HUDEP-2 (cell line): ENCODE results near the gene GIGYF1.
"Not testable (repeated sequence)": the region's sequence is repeated elsewhere in the genome, so short reads cannot be mapped to it uniquely, and the experiment has no call there.

Experiments
- DNase-seq, 76 experiments: peaks; one replicate each; lab custom pipeline; 2025; ENCODE audit not compliant: unreplicated experiment in 76 of 76; lab: John Stamatoyannopoulos, UW

The GIGYF1 gene

GRCh38 chr7:100673942-100674410 is 20.1 kb downstream of the GIGYF1 start:
- DNase-seq, result peak in 23 of 76 experiments; percentile 7 to 73 (median 40)

DNA sequence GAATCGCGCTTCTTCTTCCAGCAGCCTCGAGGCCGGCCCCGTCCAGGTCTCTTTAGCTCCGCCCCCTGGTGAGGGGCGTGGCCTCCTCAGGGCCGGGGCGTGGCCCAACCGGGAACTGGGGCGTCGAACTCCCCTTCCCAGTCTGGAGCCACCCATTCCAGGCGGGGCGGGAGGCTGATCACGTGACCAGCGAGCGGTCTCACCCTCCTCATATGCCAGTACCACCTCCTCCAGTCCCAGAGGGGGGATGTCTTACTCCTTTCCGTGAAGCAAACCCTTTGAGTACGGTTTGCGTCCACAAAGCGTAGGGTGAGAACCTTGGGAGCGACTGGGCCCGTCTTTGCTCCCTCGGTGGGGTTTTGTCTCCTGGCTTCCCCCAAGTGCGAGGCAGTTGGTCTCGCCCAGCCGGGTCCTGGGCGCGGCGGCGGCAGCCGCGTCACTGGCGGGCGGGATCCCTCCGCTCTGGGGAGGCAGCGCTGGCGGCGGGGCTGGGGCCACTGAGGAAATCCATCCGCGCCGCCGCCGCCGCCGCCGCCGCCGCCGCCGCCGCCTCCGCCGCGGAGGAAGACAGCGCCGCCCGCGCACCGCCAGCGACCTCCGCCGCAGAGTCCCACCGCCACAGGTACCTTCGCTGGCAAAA is 20.6 kb downstream of the GIGYF1 start, which contains the start of gene GNB2:
Gene GNB2, plus strand, starts transcription at position 439 of the 640 bp plus-strand sequence. CDS start 2,526 bp downstream, outside the sequence.
- peak; percentile 86 to 100 (median 98) for DNase-seq

GRCh38 chr7:100671353-100672327 is 22.4 kb downstream of the GIGYF1 start:
- DNase-seq, result no peak

GRCh38 chr7:100670074-100670473 is 24.0 kb downstream of the GIGYF1 start:
- no peak for DNase-seq

GRCh38 chr7:100669106-100669505 is 24.9 kb downstream of the GIGYF1 start:
- DNase-seq, result not testable (repeated sequence)

DNA sequence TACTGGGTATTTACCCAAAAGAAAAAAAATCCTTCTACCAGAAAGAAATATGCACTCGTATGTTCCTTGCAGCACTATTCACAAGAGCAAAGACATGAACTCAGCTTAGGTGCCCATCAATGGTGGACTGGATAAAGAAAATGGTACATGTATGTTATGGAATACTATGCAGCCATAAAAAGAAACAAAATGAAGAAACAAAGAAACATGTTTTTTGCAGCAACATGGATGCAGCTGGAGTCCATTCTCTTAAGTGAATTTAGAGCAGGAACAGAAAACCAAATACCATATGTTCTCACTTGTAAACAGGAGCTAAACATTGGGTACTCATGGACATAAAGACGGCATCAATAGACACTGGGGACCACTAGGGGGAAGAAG is 26.0 kb downstream of the GIGYF1 start:
- DNase-seq, result no peak

DNA sequence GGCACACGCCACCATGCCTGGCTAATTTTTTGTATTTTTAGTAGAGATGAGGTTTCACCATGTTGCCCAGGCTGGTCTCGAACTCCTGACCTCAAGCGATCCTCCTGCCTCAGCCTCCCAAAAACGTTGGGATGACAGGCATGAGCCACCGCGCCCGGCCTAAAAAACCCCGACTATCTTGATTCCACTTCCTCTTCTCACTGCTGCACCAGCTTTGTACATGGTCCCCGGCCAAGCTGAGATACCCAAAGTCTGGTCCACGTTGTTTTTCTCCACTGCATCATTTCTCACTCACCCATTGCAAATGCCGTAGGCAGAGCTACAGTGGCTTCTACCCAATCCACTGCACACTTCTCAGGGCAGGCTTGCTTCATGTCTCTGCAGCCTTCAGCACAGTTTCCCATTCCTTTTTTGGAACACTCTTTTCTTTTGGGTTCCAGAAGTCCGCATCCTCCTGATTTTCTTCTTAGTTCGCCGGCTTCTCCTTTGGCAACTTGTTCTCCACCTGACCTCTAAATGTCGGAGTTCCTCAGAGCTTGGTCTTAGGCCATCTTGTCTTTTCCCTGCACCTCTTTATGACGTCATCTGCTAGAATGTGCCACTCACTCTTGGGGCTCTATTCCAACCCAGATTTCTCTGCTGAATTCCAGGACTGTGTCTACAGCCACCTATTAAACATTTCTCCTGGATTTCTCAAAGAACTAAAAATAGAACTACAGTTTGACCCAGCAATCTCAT is 26.6 kb downstream of the GIGYF1 start:
- DNase-seq, result no peak

GRCh38 chr7:100665168-100665726 is 28.8 kb downstream of the GIGYF1 start:
- no peak for DNase-seq

GRCh38 chr7:100662194-100662776 is 31.8 kb downstream of the GIGYF1 start:
- DNase-seq, result peak in 33 of 76 experiments; percentile 9 to 63 (median 32)

- peak in 61 of 76 experiments; percentile 6 to 80 (median 56) for DNase-seq
These were observed 38.0 kb downstream of the GIGYF1 start, which contains the start of gene ACTL6B for GRCh38 chr7:100655908-100656674. ACTL6B (minus strand) TSS chr7:100656448; CDS start chr7:100656354, 94 bp downstream.

- no peak for DNase-seq
These were observed 38.9 kb downstream of the GIGYF1 start for GRCh38 chr7:100654908-100655831.

DNA sequence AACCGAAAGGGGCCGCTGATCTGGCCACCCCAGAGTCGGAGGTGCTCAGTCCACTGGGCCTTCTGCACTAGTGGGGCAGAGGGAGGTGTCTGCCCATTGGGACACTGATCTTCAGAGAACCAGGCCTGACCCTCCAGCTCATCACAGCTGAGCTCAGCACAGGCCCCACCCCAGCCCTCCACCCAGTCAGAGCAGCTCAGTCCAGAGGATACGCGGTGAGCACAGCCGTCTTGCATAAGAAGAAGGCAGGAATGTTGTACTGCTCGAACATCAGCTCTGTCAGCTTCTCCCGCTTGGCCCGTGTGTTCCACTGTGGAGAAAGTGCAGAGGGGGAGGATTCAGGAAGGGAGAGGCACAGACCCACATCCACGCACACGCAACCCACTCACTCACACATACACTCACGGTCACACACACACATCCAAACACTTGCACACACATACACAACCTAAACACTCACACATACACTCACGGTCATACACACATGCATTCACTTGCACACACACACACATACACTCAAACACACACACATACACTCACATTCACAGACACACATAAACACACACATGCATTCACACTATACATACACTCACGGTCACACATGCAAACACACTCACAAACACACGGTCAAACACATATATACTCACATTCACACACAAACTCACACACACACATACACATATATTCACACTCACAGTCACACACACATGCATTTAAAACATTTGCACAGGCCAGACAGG is 44.1 kb downstream of the GIGYF1 start:
- DNase-seq, result no peak

- DNase-seq, result peak in 70 of 76 experiments; percentile 10 to 88 (median 74)
These were observed 51.5 kb downstream of the GIGYF1 start for GRCh38 chr7:100642534-100642907.

DNA sequence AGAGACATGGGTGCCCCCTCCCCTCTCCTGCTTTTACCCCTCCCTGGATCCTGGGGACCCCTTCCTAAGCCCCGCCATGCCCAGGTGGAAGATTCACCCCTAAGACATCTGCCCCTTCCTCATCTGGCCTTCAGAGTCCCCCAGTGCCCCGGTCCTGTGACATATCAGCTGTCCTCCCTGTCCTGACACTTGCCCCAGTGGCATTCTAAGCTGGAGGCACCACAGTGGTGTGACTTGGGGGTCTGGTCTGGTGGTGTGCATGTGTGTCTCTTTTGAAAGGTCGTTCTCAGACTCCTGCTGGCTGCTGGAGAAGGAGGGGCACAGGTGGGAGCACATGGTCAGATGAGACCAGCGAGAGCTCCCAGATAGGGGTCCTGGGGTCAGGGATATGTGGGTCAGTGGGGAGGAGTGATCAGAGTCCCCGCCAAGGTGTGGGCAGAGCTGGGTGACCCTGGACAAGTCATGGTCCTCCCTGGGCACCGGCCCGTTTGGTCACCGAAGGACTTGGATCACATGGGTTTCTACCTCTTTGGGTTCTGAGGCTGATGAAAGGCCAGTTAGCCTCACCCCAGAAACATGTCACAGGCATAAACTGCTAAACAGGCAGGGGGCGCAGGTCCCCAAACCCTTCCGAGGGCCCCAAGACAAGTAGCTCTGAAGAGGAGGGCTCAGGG is 52.1 kb downstream of the GIGYF1 start:
- DNase-seq, result peak in 31 of 76 experiments; percentile 25 to 84 (median 51)

DNA sequence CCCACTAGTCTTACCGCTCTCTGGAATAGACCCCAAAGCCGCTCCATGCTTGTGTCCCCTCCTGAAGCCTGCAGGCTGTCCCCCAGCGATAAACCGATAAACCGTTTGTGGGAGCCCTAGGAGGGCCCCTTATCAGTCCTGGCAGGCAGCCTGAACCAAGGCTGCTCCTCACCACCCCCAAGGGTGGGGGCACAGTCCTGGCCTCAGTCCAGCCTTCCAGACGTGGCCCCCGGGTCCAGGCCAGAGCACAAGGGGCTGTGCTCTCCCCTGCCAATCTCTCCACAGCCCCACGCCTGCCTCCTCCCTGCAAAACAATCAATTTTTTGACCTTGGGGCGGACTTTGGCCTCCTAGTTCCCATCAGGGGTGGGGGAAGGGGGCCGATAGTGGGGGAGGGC is 52.6 kb downstream of the GIGYF1 start, which contains the start of gene TFR2:
Gene TFR2, minus strand, starts transcription at position 90 of the 397 bp plus-strand sequence. Its CDS starts 43 bp downstream, at position 47.
- peak in 74 of 76 experiments; percentile 87 to 99 (median 97) for DNase-seq
